ENCODE results near the gene USP40. TPM values are rescaled to one million over a fixed set of nuclear protein-coding genes. Genes with fewer than 3 reads are reported as not detected.

The USP40 gene
- total RNA-seq, 1 experiment from 2014 or later, result 10.3 TPM

DNA sequence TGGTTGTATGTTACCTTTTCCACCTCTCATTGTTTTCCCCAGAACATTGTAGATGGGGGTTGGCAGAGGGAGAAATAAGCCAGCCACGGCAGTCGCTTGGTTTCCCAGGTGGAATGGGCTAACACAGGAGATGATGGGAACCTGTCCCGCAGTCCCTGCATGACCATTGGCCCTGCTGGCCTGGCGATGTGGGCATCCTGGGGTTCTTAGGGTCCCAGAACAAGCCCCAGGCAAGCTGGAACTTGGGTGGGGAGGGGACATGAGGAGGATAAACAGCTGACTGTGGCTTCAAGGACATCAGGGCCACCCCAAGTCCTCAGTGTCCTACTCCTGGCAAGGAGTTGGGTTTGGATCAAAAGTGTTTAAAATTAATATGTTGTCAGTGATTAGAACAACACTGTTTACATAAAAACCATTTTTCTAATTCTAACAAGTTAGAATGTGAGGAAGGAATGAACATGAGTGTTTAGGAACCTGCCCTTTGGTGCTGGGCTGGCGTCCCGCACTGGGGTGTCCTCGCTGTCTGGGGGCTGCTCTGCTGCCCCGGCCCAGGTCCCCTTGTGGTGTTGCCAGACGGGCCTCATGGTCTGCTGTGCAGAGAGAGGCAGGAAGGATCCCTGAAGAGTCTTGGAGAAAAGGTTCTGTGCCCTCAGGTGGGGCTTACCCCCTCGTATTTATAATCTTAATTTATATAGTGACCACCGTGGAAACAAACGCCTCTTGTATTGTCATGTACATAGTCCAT lies 95.1 kb downstream of the USP40 start:
- DNase-seq (ENCODE audit: low spot score) (no peak), ATAC-seq (no peak)
- H3K9me3 Mint-ChIP-seq, result no peaks in the 10 kb centered on the region
- POLR2A ChIA-PET, result no interaction called here
- H3K4me1 Mint-ChIP-seq, result peaks cover 4% of the 10 kb centered on the region; the same call in 1 of the 2 replicates
- TF ChIP-seq FOXK1 (CRISPR knock-in tag; IDR thresholded peaks at IDR 0.05) (no peak), CREM (CRISPR knock-in tag; IDR thresholded peaks at IDR 0.05) (no peak), SP1 (CRISPR knock-in tag; conservative IDR thresholded peaks at IDR 0.05) (no peak), ZNF138 (CRISPR knock-in tag; conservative IDR thresholded peaks at IDR 0.05) (no peak), TP53 (CRISPR knock-in tag; IDR thresholded peaks at IDR 0.05) (no peak), OVOL2 (CRISPR knock-in tag; IDR thresholded peaks at IDR 0.05; ENCODE audit: borderline replicate concordance) (no peak), ZNF416 (CRISPR knock-in tag; IDR thresholded peaks at IDR 0.05) (no peak), FOXJ3 (CRISPR knock-in tag; IDR thresholded peaks at IDR 0.05; ENCODE audit: borderline replicate concordance) (no peak)
- TF ChIP-seq, protein P1, sequence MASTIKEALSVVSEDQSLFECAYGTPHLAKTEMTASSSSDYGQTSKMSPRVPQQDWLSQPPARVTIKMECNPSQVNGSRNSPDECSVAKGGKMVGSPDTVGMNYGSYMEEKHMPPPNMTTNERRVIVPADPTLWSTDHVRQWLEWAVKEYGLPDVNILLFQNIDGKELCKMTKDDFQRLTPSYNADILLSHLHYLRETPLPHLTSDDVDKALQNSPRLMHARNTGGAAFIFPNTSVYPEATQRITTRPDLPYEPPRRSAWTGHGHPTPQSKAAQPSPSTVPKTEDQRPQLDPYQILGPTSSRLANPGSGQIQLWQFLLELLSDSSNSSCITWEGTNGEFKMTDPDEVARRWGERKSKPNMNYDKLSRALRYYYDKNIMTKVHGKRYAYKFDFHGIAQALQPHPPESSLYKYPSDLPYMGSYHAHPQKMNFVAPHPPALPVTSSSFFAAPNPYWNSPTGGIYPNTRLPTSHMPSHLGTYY (CRISPR knock-in tag; IDR thresholded peaks at IDR 0.05), result no peak
- TF ChIP-seq, protein P2, sequence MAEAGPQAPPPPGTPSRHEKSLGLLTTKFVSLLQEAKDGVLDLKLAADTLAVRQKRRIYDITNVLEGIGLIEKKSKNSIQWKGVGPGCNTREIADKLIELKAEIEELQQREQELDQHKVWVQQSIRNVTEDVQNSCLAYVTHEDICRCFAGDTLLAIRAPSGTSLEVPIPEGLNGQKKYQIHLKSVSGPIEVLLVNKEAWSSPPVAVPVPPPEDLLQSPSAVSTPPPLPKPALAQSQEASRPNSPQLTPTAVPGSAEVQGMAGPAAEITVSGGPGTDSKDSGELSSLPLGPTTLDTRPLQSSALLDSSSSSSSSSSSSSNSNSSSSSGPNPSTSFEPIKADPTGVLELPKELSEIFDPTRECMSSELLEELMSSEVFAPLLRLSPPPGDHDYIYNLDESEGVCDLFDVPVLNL (CRISPR knock-in tag; IDR thresholded peaks at IDR 0.05; ENCODE audit: borderline replicate concordance, low read depth), result no peak
- TF ChIP-seq, protein P3, sequence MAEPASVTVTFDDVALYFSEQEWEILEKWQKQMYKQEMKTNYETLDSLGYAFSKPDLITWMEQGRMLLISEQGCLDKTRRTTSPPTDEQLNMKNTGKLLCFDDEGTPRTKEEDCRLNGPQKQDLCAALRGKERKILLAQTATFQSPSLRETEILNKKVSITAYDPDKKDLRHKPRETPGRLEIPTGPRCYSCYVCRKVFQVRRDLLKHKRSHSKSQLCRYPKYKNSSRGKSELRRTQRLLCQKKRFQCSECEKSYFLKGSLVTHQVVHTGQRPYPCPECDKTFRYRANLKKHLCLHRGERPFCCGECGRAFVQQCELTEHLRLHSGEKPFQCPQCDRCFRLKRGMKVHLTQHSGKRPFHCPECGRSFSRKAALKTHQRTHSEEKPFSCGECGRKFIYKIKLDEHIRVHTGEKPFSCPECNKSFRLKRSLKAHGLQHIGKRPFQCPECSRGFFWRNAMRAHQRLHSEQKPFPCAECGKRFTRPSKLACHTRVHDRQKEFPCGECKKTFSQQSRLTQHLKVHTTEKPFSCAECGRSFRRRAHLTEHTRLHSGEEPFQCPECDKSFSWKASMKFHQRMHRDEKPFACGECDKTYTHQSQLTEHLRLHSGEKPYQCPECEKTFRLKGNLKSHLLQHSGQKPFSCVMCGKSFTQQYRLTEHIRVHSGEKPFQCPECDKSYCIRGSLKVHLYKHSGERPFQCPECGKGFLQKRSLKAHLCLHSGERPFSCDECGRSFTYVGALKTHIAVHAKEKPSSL (CRISPR knock-in tag; conservative IDR thresholded peaks at IDR 0.05), result no peak
- TF ChIP-seq, protein P4, sequence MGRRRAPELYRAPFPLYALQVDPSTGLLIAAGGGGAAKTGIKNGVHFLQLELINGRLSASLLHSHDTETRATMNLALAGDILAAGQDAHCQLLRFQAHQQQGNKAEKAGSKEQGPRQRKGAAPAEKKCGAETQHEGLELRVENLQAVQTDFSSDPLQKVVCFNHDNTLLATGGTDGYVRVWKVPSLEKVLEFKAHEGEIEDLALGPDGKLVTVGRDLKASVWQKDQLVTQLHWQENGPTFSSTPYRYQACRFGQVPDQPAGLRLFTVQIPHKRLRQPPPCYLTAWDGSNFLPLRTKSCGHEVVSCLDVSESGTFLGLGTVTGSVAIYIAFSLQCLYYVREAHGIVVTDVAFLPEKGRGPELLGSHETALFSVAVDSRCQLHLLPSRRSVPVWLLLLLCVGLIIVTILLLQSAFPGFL (CRISPR knock-in tag; IDR thresholded peaks at IDR 0.05; ENCODE audit: borderline replicate concordance), result no peak
- no peak overlapping the region for H3K4me3 Mint-ChIP-seq
- H3K36me3 Mint-ChIP-seq, result peaks cover 19% of the 10 kb centered on the region
- no peak overlapping the region for H3K27ac Mint-ChIP-seq
- no peaks in the 10 kb centered on the region for H3K27me3 Mint-ChIP-seq (ENCODE audit: low read depth)
- CTCF ChIA-PET, result no interaction called here

DNA sequence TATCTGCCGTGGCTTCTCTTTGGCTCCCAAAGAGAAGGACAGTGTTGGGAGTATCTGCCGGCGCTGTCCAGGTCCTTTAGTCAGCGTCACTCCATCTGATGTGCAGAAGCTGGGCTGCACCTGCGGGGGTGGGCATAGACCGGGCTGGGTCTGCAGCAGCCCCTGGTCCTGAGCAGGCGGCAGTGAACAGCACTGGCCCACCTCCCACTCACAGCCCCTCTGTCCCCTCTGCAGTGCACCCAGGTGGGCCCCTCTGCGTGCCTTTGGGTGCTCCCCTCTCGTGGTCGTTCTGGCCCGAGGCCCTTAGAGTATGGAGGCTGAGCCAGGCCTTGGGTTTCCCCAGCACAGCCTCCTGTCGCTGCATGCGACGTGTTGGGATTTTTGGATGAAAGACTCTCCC lies 95.7 kb downstream of the USP40 start:
- Mint-ChIP-seq H3K9me3 (no peaks in the 10 kb centered on the region), H3K4me1 (peaks cover 4% of the 10 kb centered on the region; the same call in 1 of the 2 replicates), H3K4me3 (no peak overlapping the region), H3K27ac (no peak overlapping the region), H3K36me3 (peaks cover 25% of the 10 kb centered on the region), H3K27me3 (ENCODE audit: low read depth) (no peaks in the 10 kb centered on the region)
- ATAC-seq, result no peak
- TF ChIP-seq NR3C1 (CRISPR knock-in tag; conservative IDR thresholded peaks at IDR 0.05; ENCODE audit: low read depth) (no peak), ZNF671 (CRISPR knock-in tag; IDR thresholded peaks at IDR 0.05) (no peak), ZNF396 (CRISPR knock-in tag; IDR thresholded peaks at IDR 0.05; ENCODE audit: borderline replicate concordance) (no peak), ZNF263 (CRISPR knock-in tag; IDR thresholded peaks at IDR 0.05; ENCODE audit: low read depth) (no peak), NR2C2 (CRISPR knock-in tag; IDR thresholded peaks at IDR 0.05) (no peak), RORB (CRISPR knock-in tag; IDR thresholded peaks at IDR 0.05) (no peak), EMX1 (CRISPR knock-in tag; IDR thresholded peaks at IDR 0.05) (no peak), CREM (CRISPR knock-in tag; IDR thresholded peaks at IDR 0.05) (no peak), CBFB (CRISPR knock-in tag; IDR thresholded peaks at IDR 0.05; ENCODE audit: low read depth) (no peak)
- TF ChIP-seq, protein P5, sequence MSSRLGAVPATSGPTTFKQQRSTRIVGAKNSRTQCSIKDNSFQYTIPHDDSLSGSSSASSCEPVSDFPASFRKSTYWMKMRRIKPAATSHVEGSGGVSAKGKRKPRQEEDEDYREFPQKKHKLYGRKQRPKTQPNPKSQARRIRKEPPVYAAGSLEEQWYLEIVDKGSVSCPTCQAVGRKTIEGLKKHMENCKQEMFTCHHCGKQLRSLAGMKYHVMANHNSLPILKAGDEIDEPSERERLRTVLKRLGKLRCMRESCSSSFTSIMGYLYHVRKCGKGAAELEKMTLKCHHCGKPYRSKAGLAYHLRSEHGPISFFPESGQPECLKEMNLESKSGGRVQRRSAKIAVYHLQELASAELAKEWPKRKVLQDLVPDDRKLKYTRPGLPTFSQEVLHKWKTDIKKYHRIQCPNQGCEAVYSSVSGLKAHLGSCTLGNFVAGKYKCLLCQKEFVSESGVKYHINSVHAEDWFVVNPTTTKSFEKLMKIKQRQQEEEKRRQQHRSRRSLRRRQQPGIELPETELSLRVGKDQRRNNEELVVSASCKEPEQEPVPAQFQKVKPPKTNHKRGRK (CRISPR knock-in tag; IDR thresholded peaks at IDR 0.05; ENCODE audit: borderline replicate concordance), result no peak
- TF ChIP-seq, protein P6, sequence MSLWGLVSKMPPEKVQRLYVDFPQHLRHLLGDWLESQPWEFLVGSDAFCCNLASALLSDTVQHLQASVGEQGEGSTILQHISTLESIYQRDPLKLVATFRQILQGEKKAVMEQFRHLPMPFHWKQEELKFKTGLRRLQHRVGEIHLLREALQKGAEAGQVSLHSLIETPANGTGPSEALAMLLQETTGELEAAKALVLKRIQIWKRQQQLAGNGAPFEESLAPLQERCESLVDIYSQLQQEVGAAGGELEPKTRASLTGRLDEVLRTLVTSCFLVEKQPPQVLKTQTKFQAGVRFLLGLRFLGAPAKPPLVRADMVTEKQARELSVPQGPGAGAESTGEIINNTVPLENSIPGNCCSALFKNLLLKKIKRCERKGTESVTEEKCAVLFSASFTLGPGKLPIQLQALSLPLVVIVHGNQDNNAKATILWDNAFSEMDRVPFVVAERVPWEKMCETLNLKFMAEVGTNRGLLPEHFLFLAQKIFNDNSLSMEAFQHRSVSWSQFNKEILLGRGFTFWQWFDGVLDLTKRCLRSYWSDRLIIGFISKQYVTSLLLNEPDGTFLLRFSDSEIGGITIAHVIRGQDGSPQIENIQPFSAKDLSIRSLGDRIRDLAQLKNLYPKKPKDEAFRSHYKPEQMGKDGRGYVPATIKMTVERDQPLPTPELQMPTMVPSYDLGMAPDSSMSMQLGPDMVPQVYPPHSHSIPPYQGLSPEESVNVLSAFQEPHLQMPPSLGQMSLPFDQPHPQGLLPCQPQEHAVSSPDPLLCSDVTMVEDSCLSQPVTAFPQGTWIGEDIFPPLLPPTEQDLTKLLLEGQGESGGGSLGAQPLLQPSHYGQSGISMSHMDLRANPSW (CRISPR knock-in tag; conservative IDR thresholded peaks at IDR 0.05; ENCODE audit: low read depth), result no peak
- no peak for DNase-seq (ENCODE audit: low spot score)
- CTCF ChIA-PET, result no interaction called here
- POLR2A ChIA-PET, result no interaction called here
